ENCODE data around the gene ELL. TPM values are rescaled to one million over a fixed set of nuclear protein-coding genes. Genes with fewer than 3 reads are reported as not detected.

The ELL gene
- total RNA-seq, 1 experiment from 2014 or later = 17.3 TPM

DNA sequence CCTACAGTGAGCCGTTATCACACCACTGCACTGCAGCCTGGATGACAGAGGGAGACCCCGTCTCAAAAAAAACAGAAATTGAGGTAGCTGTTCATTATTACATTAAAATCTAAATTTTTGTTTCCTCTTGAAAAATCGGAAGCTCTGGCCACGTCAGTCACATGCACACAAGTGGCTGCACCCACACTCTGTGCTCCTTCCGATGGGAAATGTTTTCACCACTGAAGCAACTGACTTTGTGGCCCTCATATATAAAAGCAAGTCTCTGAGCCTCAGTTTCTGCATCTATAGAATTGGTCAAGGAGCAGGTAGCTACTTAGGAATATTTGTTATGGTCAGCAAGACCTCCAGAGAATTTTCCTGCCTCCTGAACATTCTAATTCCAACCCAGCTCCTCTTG is 128.9 kb downstream of the ELL start (continued):
- TF ChIP-seq ZNF671 (CRISPR knock-in tag; IDR thresholded peaks at IDR 0.05) (no peak), FOXK1 (CRISPR knock-in tag; IDR thresholded peaks at IDR 0.05) (no peak), ZNF219 (CRISPR knock-in tag; IDR thresholded peaks at IDR 0.05; ENCODE audit: borderline replicate concordance) (no peak)

Other genes with a start within 250 kb of the ELL start
- gene IQCN, start 247.6 kb downstream of the ELL start, total RNA-seq (2021) = 0.46 to 1.0 TPM (median 0.61 TPM) in 3 replicates
- 121 to 137 TPM (median 133 TPM) in 3 replicates for gene JUND, start 240.4 kb downstream of the ELL start, total RNA-seq (2021)
- 373 to 434 TPM (median 409 TPM) in 3 replicates for gene LSM4, start 199.0 kb downstream of the ELL start, total RNA-seq (2021)
- 39.2 to 68.1 TPM (median 40.8 TPM) in 3 replicates for gene PGPEP1, start 181.5 kb downstream of the ELL start, total RNA-seq (2021)
- gene GDF15, start 135.9 kb downstream of the ELL start, total RNA-seq (2021) = 18.3 to 27.3 TPM (median 19.1 TPM) in 3 replicates
- 0.07 to 0.31 TPM (median 0.18 TPM) in 3 replicates for gene LRRC25, start 124.4 kb downstream of the ELL start, total RNA-seq (2021)
- 44.5 to 51.2 TPM (median 47.4 TPM) in 3 replicates for gene SSBP4, start 102.7 kb downstream of the ELL start, total RNA-seq (2021)
- 236 to 310 TPM (median 307 TPM) in 3 replicates for gene ISYNA1, start 83.9 kb downstream of the ELL start, total RNA-seq (2021)
- 345 to 423 TPM (median 410 TPM) in 3 replicates for gene FKBP8, start 21.5 kb upstream of the ELL start, total RNA-seq (2021)
- gene KXD1, start 35.8 kb upstream of the ELL start, total RNA-seq (2021) = 136 to 155 TPM (median 154 TPM) in 3 replicates
- gene UBA52, start 49.8 kb upstream of the ELL start, total RNA-seq (2021) = 1,300 to 1,361 TPM (median 1,328 TPM) in 3 replicates
- gene REX1BD, start 66.7 kb upstream of the ELL start, total RNA-seq (2021) = 90.2 to 107 TPM (median 99.0 TPM) in 3 replicates
- 36.4 to 55.8 TPM (median 51.4 TPM) in 3 replicates for gene CRLF1, start 84.7 kb upstream of the ELL start, total RNA-seq (2021)
- gene TMEM59L, start 90.8 kb upstream of the ELL start, total RNA-seq (2021) = 14.8 to 30.0 TPM (median 27.3 TPM) in 3 replicates
- 13.1 to 14.2 TPM (median 14.2 TPM) in 3 replicates for gene KLHL26, start 115.0 kb upstream of the ELL start, total RNA-seq (2021)
- gene CRTC1, start 161.6 kb upstream of the ELL start, total RNA-seq (2021) = 12.3 to 17.0 TPM (median 16.3 TPM) in 3 replicates